Anterior cingulate cortex (tissue), 58 donors: Measurements from ENCODE around the gene HES5.
A peak's percentile ranks its signal among the peaks of the same experiment; 100 is the strongest.
"Not testable (repeated sequence)": the region's sequence is repeated elsewhere in the genome, so short reads cannot be mapped to it uniquely, and the experiment has no call there.

Source experiments
- DNase-seq, 58 donors: peaks; one replicate each; lab custom pipeline; 2025; lab: John Stamatoyannopoulos, UW

HES5 gene

GRCh38 chr1:2561898-2562895, 32.1 kb upstream of the HES5 start:
- no peak for DNase-seq

GRCh38 chr1:2561446-2561845, 31.4 kb upstream of the HES5 start:
- no peak for DNase-seq

GRCh38 chr1:2560299-2561073, 30.4 kb upstream of the HES5 start:
- no peak for DNase-seq

- no peak for DNase-seq
Observed at GRCh38 chr1:2559509-2560298, 29.6 kb upstream of the HES5 start.

GRCh38 chr1:2558861-2559260, 28.8 kb upstream of the HES5 start:
- DNase-seq: no peak

GRCh38 chr1:2558420-2558819, 28.4 kb upstream of the HES5 start:
- no peak for DNase-seq

GRCh38 chr1:2557482-2558400, 27.7 kb upstream of the HES5 start:
- DNase-seq: no peak

GRCh38 chr1:2556678-2557481, 26.8 kb upstream of the HES5 start:
- peak in 1 of 58 donors; percentile 18 for DNase-seq

GRCh38 chr1:2556277-2556677, 26.2 kb upstream of the HES5 start, which contains the start of gene TNFRSF14:
Gene TNFRSF14, plus strand, starts transcription at chr1:2556371. Its CDS starts 294 bp downstream, at chr1:2556665.
- peak in 22 of 58 donors; percentile 14 to 53 (median 32) for DNase-seq

GRCh38 chr1:2555634-2556276, 25.7 kb upstream of the HES5 start:
- peak in 12 of 58 donors; percentile 17 to 62 (median 42) for DNase-seq

GRCh38 chr1:2554621-2555387, 24.7 kb upstream of the HES5 start:
- DNase-seq: peak in 1 of 58 donors; percentile 3

GRCh38 chr1:2553871-2554620, 24.0 kb upstream of the HES5 start:
- DNase-seq: no peak

- not testable (repeated sequence) for DNase-seq
Observed at GRCh38 chr1:2553076-2553475, 23.0 kb upstream of the HES5 start.

GRCh38 chr1:2552189-2552588, 22.1 kb upstream of the HES5 start:
- DNase-seq: no peak

GRCh38 chr1:2551544-2551943, 21.5 kb upstream of the HES5 start:
- not testable (repeated sequence) for DNase-seq

GRCh38 chr1:2550309-2550861, 20.3 kb upstream of the HES5 start:
- not testable (repeated sequence) for DNase-seq
